ENCODE data around the gene LATS2. TPM values are rescaled to one million over a fixed set of nuclear protein-coding genes. Genes with fewer than 3 reads are reported as not detected.

The LATS2 gene
- total and polyA plus RNA-seq, 7 experiments from 2014 or later, result 1.3 to 11.9 (median 2.3) TPM; not detected in 2

GRCh38 chr13:21010621-21011020, 50.8 kb downstream of the LATS2 start:
- Mint-ChIP-seq H3K4me3 (no peak overlapping the region), H3K27ac (peak overlapping the region in 2 of 9 donors; percentile 17 to 80), H3K9me3 (peaks cover 0 to 3% (median 0%) of the 10 kb centered on the region in 11 donors), H3K36me3 (peaks cover 0 to 9% (median 0%) of the 10 kb centered on the region in 5 donors), H3K4me1 (peaks cover 0 to 17% (median 4%) of the 10 kb centered on the region in 7 donors), H3K27me3 (no peaks in the 10 kb centered on the region)
- H3K36me3 ChIP-seq (ENCODE audit: control insufficient read depth in 2 of 3, insufficient read depth in 3 of 3, low read length in 3 of 3), result no peaks in the 10 kb centered on the region
- H3K9me3 ChIP-seq (ENCODE audit: control insufficient read depth in 2 of 3, low read length in 3 of 3), result no peaks in the 10 kb centered on the region
- intact Hi-C loops (cut with micrococcal nuclease), result no loop called here
- no peak for DNase-seq
- no peak overlapping the region for H3K4me3 ChIP-seq (ENCODE audit: low read length)
- ATAC-seq, result no peak
- POLR2A ChIA-PET, result no interaction called here
- no peaks in the 10 kb centered on the region for H3K27me3 ChIP-seq (ENCODE audit: control insufficient read depth in 2 of 2, insufficient read depth in 2 of 2, low read length in 2 of 2)
- no peak overlapping the region for H3K27ac ChIP-seq (ENCODE audit: low read depth, low read length)
- H3K4me1 ChIP-seq (ENCODE audit: control insufficient read depth in 2 of 2, insufficient read depth in 2 of 2, low read length in 2 of 2), result no peaks in the 10 kb centered on the region
- CTCF ChIA-PET, result no interaction called here

GRCh38 chr13:21009036-21009435, 52.4 kb downstream of the LATS2 start:
- Histone ChIP-seq H3K9me3 (ENCODE audit: control insufficient read depth in 2 of 3, low read length in 3 of 3) (no peaks in the 10 kb centered on the region), H3K27ac (ENCODE audit: low read depth, low read length) (no peak overlapping the region), H3K4me3 (ENCODE audit: low read length) (no peak overlapping the region), H3K4me1 (ENCODE audit: control insufficient read depth in 2 of 2, insufficient read depth in 2 of 2, low read length in 2 of 2) (no peaks in the 10 kb centered on the region), H3K27me3 (ENCODE audit: control insufficient read depth in 2 of 2, insufficient read depth in 2 of 2, low read length in 2 of 2) (no peaks in the 10 kb centered on the region), H3K36me3 (ENCODE audit: control insufficient read depth in 2 of 3, insufficient read depth in 3 of 3, low read length in 3 of 3) (no peaks in the 10 kb centered on the region)
- no peak overlapping the region for H3K27ac Mint-ChIP-seq
- CTCF ChIA-PET, result no interaction called here
- H3K4me3 Mint-ChIP-seq, result no peak overlapping the region
- H3K9me3 Mint-ChIP-seq, result peaks cover 0 to 3% (median 0%) of the 10 kb centered on the region in 11 donors
- ATAC-seq (no peak), DNase-seq (no peak)
- POLR2A ChIA-PET, result no interaction called here
- H3K4me1 Mint-ChIP-seq, result peaks cover 0 to 17% (median 4%) of the 10 kb centered on the region in 7 donors
- no peaks in the 10 kb centered on the region for H3K27me3 Mint-ChIP-seq
- intact Hi-C loops (cut with micrococcal nuclease), result no loop called here
- peaks cover 0 to 9% (median 0%) of the 10 kb centered on the region in 5 donors for H3K36me3 Mint-ChIP-seq

GRCh38 chr13:21008026-21008425, 53.4 kb downstream of the LATS2 start:
- Histone ChIP-seq H3K4me3 (ENCODE audit: low read length) (no peak overlapping the region), H3K36me3 (ENCODE audit: control insufficient read depth in 2 of 3, insufficient read depth in 3 of 3, low read length in 3 of 3) (no peaks in the 10 kb centered on the region), H3K9me3 (ENCODE audit: control insufficient read depth in 2 of 3, low read length in 3 of 3) (no peaks in the 10 kb centered on the region), H3K4me1 (ENCODE audit: control insufficient read depth in 2 of 2, insufficient read depth in 2 of 2, low read length in 2 of 2) (no peaks in the 10 kb centered on the region), H3K27ac (ENCODE audit: low read depth, low read length) (no peak overlapping the region), H3K27me3 (ENCODE audit: control insufficient read depth in 2 of 2, insufficient read depth in 2 of 2, low read length in 2 of 2) (no peaks in the 10 kb centered on the region)
- no peak for DNase-seq
- CTCF ChIA-PET, result no interaction called here
- POLR2A ChIA-PET, result no interaction called here
- no peak for ATAC-seq
- intact Hi-C loops (cut with micrococcal nuclease), result no loop called here
- H3K4me1 Mint-ChIP-seq, result peaks cover 0 to 17% (median 4%) of the 10 kb centered on the region in 7 donors
- no peak overlapping the region for H3K4me3 Mint-ChIP-seq
- H3K36me3 Mint-ChIP-seq, result peaks cover 0 to 9% (median 0%) of the 10 kb centered on the region in 5 donors
- no peaks in the 10 kb centered on the region for H3K27me3 Mint-ChIP-seq
- no peak overlapping the region for H3K27ac Mint-ChIP-seq
- peaks cover 0 to 3% (median 0%) of the 10 kb centered on the region in 11 donors for H3K9me3 Mint-ChIP-seq

- ATAC-seq, result no peak
- Histone ChIP-seq H3K27me3 (ENCODE audit: control insufficient read depth in 2 of 2, insufficient read depth in 2 of 2, low read length in 2 of 2) (no peaks in the 10 kb centered on the region), H3K36me3 (ENCODE audit: control insufficient read depth in 2 of 3, insufficient read depth in 3 of 3, low read length in 3 of 3) (no peaks in the 10 kb centered on the region), H3K9me3 (ENCODE audit: control insufficient read depth in 2 of 3, low read length in 3 of 3) (no peaks in the 10 kb centered on the region), H3K27ac (ENCODE audit: low read depth, low read length) (no peak overlapping the region), H3K4me3 (ENCODE audit: low read length) (no peak overlapping the region), H3K4me1 (ENCODE audit: control insufficient read depth in 2 of 2, insufficient read depth in 2 of 2, low read length in 2 of 2) (no peaks in the 10 kb centered on the region)
- POLR2A ChIA-PET, result no interaction called here
- intact Hi-C loops (cut with micrococcal nuclease), result no loop called here
- Mint-ChIP-seq H3K4me1 (peaks cover 0 to 13% (median 4%) of the 10 kb centered on the region in 7 donors), H3K27ac (no peak overlapping the region), H3K9me3 (peaks cover 0 to 5% (median 0%) of the 10 kb centered on the region in 11 donors), H3K4me3 (no peak overlapping the region), H3K27me3 (no peaks in the 10 kb centered on the region), H3K36me3 (peaks cover 0 to 9% (median 0%) of the 10 kb centered on the region in 5 donors)
- CTCF ChIA-PET, result no interaction called here
- DNase-seq, result no peak
These were observed 55.0 kb downstream of the LATS2 start for GRCh38 chr13:21006141-21007005.

- ATAC-seq (no peak), DNase-seq (no peak)
- Mint-ChIP-seq H3K9me3 (peaks cover 0 to 9% (median 0%) of the 10 kb centered on the region in 11 donors), H3K4me1 (peaks cover 0 to 4% (median 0%) of the 10 kb centered on the region in 7 donors), H3K27ac (no peak overlapping the region), H3K27me3 (no peaks in the 10 kb centered on the region), H3K4me3 (no peak overlapping the region), H3K36me3 (peaks cover 0 to 1% (median 0%) of the 10 kb centered on the region in 5 donors)
- no peaks in the 10 kb centered on the region for H3K36me3 ChIP-seq (ENCODE audit: control insufficient read depth in 2 of 3, insufficient read depth in 3 of 3, low read length in 3 of 3)
- intact Hi-C loops (cut with micrococcal nuclease), result no loop called here
- H3K27ac ChIP-seq (ENCODE audit: low read depth, low read length), result no peak overlapping the region
- H3K9me3 ChIP-seq (ENCODE audit: control insufficient read depth in 2 of 3, low read length in 3 of 3), result no peaks in the 10 kb centered on the region
- POLR2A ChIA-PET, result no interaction called here
- H3K27me3 ChIP-seq (ENCODE audit: control insufficient read depth in 2 of 2, insufficient read depth in 2 of 2, low read length in 2 of 2), result no peaks in the 10 kb centered on the region
- no peaks in the 10 kb centered on the region for H3K4me1 ChIP-seq (ENCODE audit: control insufficient read depth in 2 of 2, insufficient read depth in 2 of 2, low read length in 2 of 2)
- no peak overlapping the region for H3K4me3 ChIP-seq (ENCODE audit: low read length)
- CTCF ChIA-PET, result no interaction called here
These were observed 56.2 kb downstream of the LATS2 start for GRCh38 chr13:21005193-21005592.

- no peak overlapping the region for H3K4me3 Mint-ChIP-seq
- H3K9me3 ChIP-seq (ENCODE audit: control insufficient read depth in 2 of 3, low read length in 3 of 3), result no peaks in the 10 kb centered on the region
- H3K27ac ChIP-seq (ENCODE audit: low read depth, low read length), result no peak overlapping the region
- H3K4me3 ChIP-seq (ENCODE audit: low read length), result no peak overlapping the region
- ChIA-PET CTCF (no interaction called here), POLR2A (no interaction called here)
- no peaks in the 10 kb centered on the region for H3K27me3 ChIP-seq (ENCODE audit: control insufficient read depth in 2 of 2, insufficient read depth in 2 of 2, low read length in 2 of 2)
- no peaks in the 10 kb centered on the region for H3K4me1 Mint-ChIP-seq
- DNase-seq (no peak), ATAC-seq (no peak)
- H3K27ac Mint-ChIP-seq, result no peak overlapping the region
- peaks cover 0 to 9% (median 0%) of the 10 kb centered on the region in 11 donors for H3K9me3 Mint-ChIP-seq
- intact Hi-C loops (cut with micrococcal nuclease), result no loop called here
- H3K27me3 Mint-ChIP-seq, result peaks cover 0 to under 1% (median 0%) of the 10 kb centered on the region in 5 donors
- H3K36me3 Mint-ChIP-seq, result no peaks in the 10 kb centered on the region
- no peaks in the 10 kb centered on the region for H3K4me1 ChIP-seq (ENCODE audit: control insufficient read depth in 2 of 2, insufficient read depth in 2 of 2, low read length in 2 of 2)
- H3K36me3 ChIP-seq (ENCODE audit: control insufficient read depth in 2 of 3, insufficient read depth in 3 of 3, low read length in 3 of 3), result no peaks in the 10 kb centered on the region
These were observed 59.9 kb downstream of the LATS2 start for GRCh38 chr13:21001471-21001870.

GRCh38 chr13:21000647-21001046, 60.7 kb downstream of the LATS2 start:
- H3K4me3 Mint-ChIP-seq, result no peak overlapping the region
- no peaks in the 10 kb centered on the region for H3K4me1 Mint-ChIP-seq
- Histone ChIP-seq H3K9me3 (ENCODE audit: control insufficient read depth in 2 of 3, low read length in 3 of 3) (no peaks in the 10 kb centered on the region), H3K4me3 (ENCODE audit: low read length) (no peak overlapping the region), H3K4me1 (ENCODE audit: control insufficient read depth in 2 of 2, insufficient read depth in 2 of 2, low read length in 2 of 2) (no peaks in the 10 kb centered on the region), H3K27me3 (ENCODE audit: control insufficient read depth in 2 of 2, insufficient read depth in 2 of 2, low read length in 2 of 2) (no peaks in the 10 kb centered on the region), H3K36me3 (ENCODE audit: control insufficient read depth in 2 of 3, insufficient read depth in 3 of 3, low read length in 3 of 3) (no peaks in the 10 kb centered on the region), H3K27ac (ENCODE audit: low read depth, low read length) (no peak overlapping the region)
- H3K27me3 Mint-ChIP-seq, result peaks cover 0 to 2% (median 0%) of the 10 kb centered on the region in 5 donors
- no peaks in the 10 kb centered on the region for H3K36me3 Mint-ChIP-seq
- no peak for ATAC-seq
- no peak overlapping the region for H3K27ac Mint-ChIP-seq
- intact Hi-C loops (cut with micrococcal nuclease), result no loop called here
- no peak for DNase-seq
- ChIA-PET CTCF (no interaction called here), POLR2A (no interaction called here)
- H3K9me3 Mint-ChIP-seq, result peaks cover 0 to 9% (median 0%) of the 10 kb centered on the region in 11 donors
